Smooth muscle cell (in vitro differentiated cells): ENCODE measurements around the gene ZEB1. TPM values are rescaled to one million over a fixed set of nuclear protein-coding genes. Genes with fewer than 3 reads are reported as not detected.

Experiments used
- DNase-seq: peaks from one replicate; lab custom pipeline; 2025; ENCODE audit not compliant: unreplicated experiment; lab: John Stamatoyannopoulos, UW
- H2AFZ ChIP-seq: fragments of 200-600 bp; sonication (generic); 2 replicates; pipeline ENCODE4 v1.6.0; 2016; ENCODE audit warnings: antibody characterized with exemption, low read depth, mild to moderate bottlenecking
- H3F3A ChIP-seq: fragments of 200-600 bp; sonication (generic); 2 replicates; pipeline ENCODE4 v1.6.0; 2017; ENCODE audit warnings: antibody characterized with exemption, low read depth
- H3K27ac ChIP-seq: fragments of 200-600 bp; sonication (generic); 2 replicates; pipeline ENCODE4 v1.5.1; 2016; ENCODE audit warnings: low read depth, mild to moderate bottlenecking
- H3K27me3 ChIP-seq: fragments of 200-600 bp; sonication (generic); 2 replicates; pipeline ENCODE4 v1.6.1; 2016; ENCODE audit warnings: low read depth, mild to moderate bottlenecking
- H3K36me3 ChIP-seq: fragments of 200-600 bp; sonication (generic); 2 replicates; pipeline ENCODE4 v1.5.1; 2016; ENCODE audit warnings: low read depth
- H3K4me1 ChIP-seq: fragments of 200-600 bp; sonication (generic); 2 replicates; pipeline ENCODE4 v1.5.1; 2016; ENCODE audit warnings: low read depth
- H3K4me2 ChIP-seq: fragments of 200-600 bp; sonication (generic); 2 replicates; pipeline ENCODE4 v1.6.0; 2016; ENCODE audit warnings: mild to moderate bottlenecking
- H3K4me3 ChIP-seq: fragments of 200-600 bp; sonication (generic); 2 replicates; pipeline ENCODE4 v1.5.1; 2016; ENCODE audit warnings: mild to moderate bottlenecking
- H3K79me2 ChIP-seq: fragments of 200-600 bp; sonication (generic); 2 replicates; pipeline ENCODE4 v1.6.0; 2016; ENCODE audit warnings: low read depth, mild to moderate bottlenecking
- H3K9ac ChIP-seq: fragments of 200-600 bp; sonication (generic); 2 replicates; pipeline ENCODE4 v1.6.0; 2016; ENCODE audit warnings: low read depth
- H3K9me3 ChIP-seq: fragments of 200-600 bp; sonication (generic); replicated peaks from 2 replicates; pipeline ENCODE4 v1.5.1; 2016; ENCODE audit warnings: low read depth
- H4K20me1 ChIP-seq: fragments of 200-600 bp; sonication (generic); 2 replicates; pipeline ENCODE4 v1.6.0; 2016; ENCODE audit warnings: low read depth
- CTCF ChIP-seq: fragments of 200-600 bp; sonication (generic); IDR thresholded peaks from 2 replicates; pipeline ENCODE4 v1.5.1; 2017; ENCODE audit warnings: borderline replicate concordance, mild to moderate bottlenecking, antibody characterized with exemption; ENCODE audit not compliant: insufficient read depth, poor library complexity, severe bottlenecking
- WGBS: methylation state at CpG from one replicate; pipeline ENCODE4 v1.1.7; 2016; ENCODE audit warnings: low lambda C conversion rate; 5-methylcytosine and 5-hydroxymethylcytosine counted together
- polyA plus RNA-seq: library from polyadenylated mRNA; unstranded; fragments of >200 nt; fragmentation: Nextera tagmentation; extraction: Ambion mirVana; gene quantifications from 2 replicates; pipeline ENCODE4 v1.2.1, GENCODE V29; 2016
- total RNA-seq: library from RNA; depleted of rRNA; stranded (reverse); fragments of >200 nt; gene quantifications from 2 replicates; pipeline ENCODE4 v1.2.3, GENCODE V29; 2014

ZEB1 gene
- total and polyA plus RNA-seq, 2 experiments from 2014 or later = 7.9 to 15.7 TPM

DNA sequence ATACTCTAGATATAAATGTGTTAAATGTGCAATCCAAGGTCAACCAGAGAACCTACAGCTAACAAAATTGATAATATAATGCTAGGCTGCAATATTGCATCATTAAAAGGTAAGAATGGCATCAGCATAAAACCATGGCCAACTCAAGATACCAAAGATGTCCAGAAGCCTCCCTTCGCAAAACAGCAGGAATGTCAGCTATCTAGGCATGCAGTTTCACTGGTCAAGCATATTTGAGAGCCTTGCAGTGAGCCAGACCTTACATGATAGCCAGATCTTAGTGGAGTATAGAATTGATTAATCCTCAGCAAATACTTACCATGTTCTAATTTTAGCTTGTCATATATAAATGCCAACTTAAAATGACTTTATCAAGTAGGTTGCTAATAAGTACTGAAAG, 138.8 kb downstream of the ZEB1 start:
- H3K4me3 ChIP-seq = no peak overlapping the region
- H3K4me2 ChIP-seq = no peak overlapping the region
- H3K36me3 ChIP-seq = peaks cover 6% of the 10 kb centered on the region
- H2AFZ ChIP-seq = no peak overlapping the region
- no peaks in the 10 kb centered on the region for H3F3A ChIP-seq
- H3K27me3 ChIP-seq = no peaks in the 10 kb centered on the region
- H3K27ac ChIP-seq = no peak overlapping the region
- no peaks in the 10 kb centered on the region for H3K4me1 ChIP-seq
- H3K9me3 ChIP-seq = no peaks in the 10 kb centered on the region
- no peaks in the 10 kb centered on the region for H3K79me2 ChIP-seq
- no peak for TF ChIP-seq CTCF
- H4K20me1 ChIP-seq = peaks cover 7% of the 10 kb centered on the region
- DNase-seq = no peak
- WGBS = 78% methylated on average over 1 of the region's 1 CpG
- H3K9ac ChIP-seq = no peak overlapping the region

- no peaks in the 10 kb centered on the region for H3F3A ChIP-seq
- peaks cover 10% of the 10 kb centered on the region for H3K36me3 ChIP-seq
- H3K79me2 ChIP-seq = no peaks in the 10 kb centered on the region
- no peak overlapping the region for H3K9ac ChIP-seq
- no peak overlapping the region for H2AFZ ChIP-seq
- peaks cover 7% of the 10 kb centered on the region for H4K20me1 ChIP-seq
- no peak overlapping the region for H3K4me2 ChIP-seq
- TF ChIP-seq CTCF = no peak
- no peaks in the 10 kb centered on the region for H3K27me3 ChIP-seq
- H3K4me3 ChIP-seq = no peak overlapping the region
- no peak overlapping the region for H3K27ac ChIP-seq
- no peaks in the 10 kb centered on the region for H3K9me3 ChIP-seq
- DNase-seq = no peak
- H3K4me1 ChIP-seq = no peaks in the 10 kb centered on the region
Measured at GRCh38 chr10:31458974-31459373, 140.0 kb downstream of the ZEB1 start.

GRCh38 chr10:31460242-31460641, 141.2 kb downstream of the ZEB1 start:
- no peak overlapping the region for H3K4me3 ChIP-seq
- peaks cover 19% of the 10 kb centered on the region for H3K36me3 ChIP-seq
- peaks cover 7% of the 10 kb centered on the region for H4K20me1 ChIP-seq
- H3F3A ChIP-seq = no peaks in the 10 kb centered on the region
- H2AFZ ChIP-seq = no peak overlapping the region
- WGBS = 84% methylated on average over 2 of the region's 2 CpGs
- TF ChIP-seq CTCF = no peak
- H3K79me2 ChIP-seq = no peaks in the 10 kb centered on the region
- no peak overlapping the region for H3K27ac ChIP-seq
- no peak overlapping the region for H3K9ac ChIP-seq
- no peaks in the 10 kb centered on the region for H3K4me1 ChIP-seq
- peaks cover 6% of the 10 kb centered on the region for H3K9me3 ChIP-seq
- H3K27me3 ChIP-seq = no peaks in the 10 kb centered on the region
- H3K4me2 ChIP-seq = no peak overlapping the region
- DNase-seq = no peak

GRCh38 chr10:31464552-31464951, 145.5 kb downstream of the ZEB1 start:
- no peaks in the 10 kb centered on the region for H3K79me2 ChIP-seq
- H3K4me2 ChIP-seq = no peak overlapping the region
- 94% methylated on average over 2 of the region's 2 CpGs for WGBS

More at GRCh38 chr10:31464552-31464951, 145.5 kb downstream of the ZEB1 start:
- Histone ChIP-seq H3K27me3 (no peaks in the 10 kb centered on the region), H3K9ac (no peak overlapping the region), H3K4me3 (no peak overlapping the region), H3F3A (no peaks in the 10 kb centered on the region), H3K4me1 (no peaks in the 10 kb centered on the region), H3K27ac (no peak overlapping the region), H3K36me3 (peaks cover 19% of the 10 kb centered on the region), H3K9me3 (peaks cover 6% of the 10 kb centered on the region), H4K20me1 (no peaks in the 10 kb centered on the region), H2AFZ (no peak overlapping the region)
- no peak for TF ChIP-seq CTCF
- no peak for DNase-seq
